A549 (cell line): ENCODE results near the gene CPPED1.

ENCODE experiments used
- CEBPB ChIP-seq, 2 experiments: fragments of >200 bp in 1 of 2; sonication (Bioruptor Twin) in 1 of 2; formaldehyde crosslinking in 1 of 2; IDR thresholded peaks; 2 replicates each; pipeline ENCODE4 v1.6.1; 2012 to 2016
- EP300 ChIP-seq, 2 experiments: fragments of >200 bp; sonication (Bioruptor Twin); formaldehyde crosslinking; IDR thresholded peaks; 2 replicates in 1 of 2; 3 replicates in 1 of 2; pipeline ENCODE4 v1.6.1; 2016 to 2017
- NPAS2 ChIP-seq: fragments of 250-450 bp; sonication (Bioruptor Pico); IDR thresholded peaks from 2 replicates; pipeline ENCODE4 v1.8.0; 2022; ENCODE audit warnings: mild to moderate bottlenecking, moderate library complexity, borderline replicate concordance
- NR3C1 ChIP-seq: fragments of >200 bp; sonication (Bioruptor Twin); formaldehyde crosslinking; IDR thresholded peaks from 3 replicates; pipeline ENCODE4 v1.6.1; 2017
- POLR2A ChIP-seq: IDR thresholded peaks from 2 replicates; pipeline ENCODE4 v1.6.1; 2012; ENCODE audit warnings: mild to moderate bottlenecking, low read length
- ZFP36 ChIP-seq: fragments of 450-650 bp; IDR thresholded peaks from 2 replicates; pipeline ENCODE4 v1.6.1; 2014; ENCODE audit warnings: borderline replicate concordance; ENCODE audit not compliant: partially characterized antibody
- TF ChIP-seq, protein P1 (sequence below): fragments of >200 bp; sonication (Bioruptor Twin); formaldehyde crosslinking; IDR thresholded peaks from 3 replicates; pipeline ENCODE4 v1.5.1; 2016
- TF ChIP-seq, protein P2 (sequence below): fragments of 200-600 bp; sonication (generic); IDR thresholded peaks from 2 replicates; pipeline ENCODE4 v1.6.1; 2016; ENCODE audit warnings: antibody characterized with exemption, mild to moderate bottlenecking, moderate library complexity
- TF ChIP-seq, protein P3 (sequence below): IDR thresholded peaks from 2 replicates; pipeline ENCODE4 v1.6.1; 2012
- TF ChIP-seq, protein P4 (sequence below): fragments of 150-350 bp; IDR thresholded peaks from 2 replicates; pipeline ENCODE4 v1.6.1; 2014; ENCODE audit warnings: low read depth, mild to moderate bottlenecking, low read length

DNA sequence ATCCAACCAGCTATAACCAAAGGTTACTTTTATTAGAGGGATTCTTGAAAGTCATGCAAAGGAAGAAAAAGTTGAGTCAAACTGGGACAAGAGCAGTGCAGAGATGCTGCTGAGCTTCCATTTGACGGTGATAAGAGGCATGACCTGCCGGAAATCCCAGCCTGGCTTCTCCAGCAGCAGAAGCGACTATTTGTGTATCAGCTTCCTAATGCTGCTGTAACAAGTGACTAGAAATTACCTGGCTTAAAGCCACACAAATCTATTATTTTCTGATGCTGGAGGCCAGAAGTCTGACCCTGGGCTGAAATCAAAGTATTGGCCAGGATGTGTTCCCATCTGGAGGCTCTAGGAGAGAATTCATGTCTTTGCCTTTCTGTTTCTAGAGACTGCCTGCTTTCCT lies 41.6 kb upstream of the CPPED1 start:
- no peak for TF ChIP-seq CEBPB (IDR thresholded peaks at IDR 0.05)
- TF ChIP-seq, protein P1, sequence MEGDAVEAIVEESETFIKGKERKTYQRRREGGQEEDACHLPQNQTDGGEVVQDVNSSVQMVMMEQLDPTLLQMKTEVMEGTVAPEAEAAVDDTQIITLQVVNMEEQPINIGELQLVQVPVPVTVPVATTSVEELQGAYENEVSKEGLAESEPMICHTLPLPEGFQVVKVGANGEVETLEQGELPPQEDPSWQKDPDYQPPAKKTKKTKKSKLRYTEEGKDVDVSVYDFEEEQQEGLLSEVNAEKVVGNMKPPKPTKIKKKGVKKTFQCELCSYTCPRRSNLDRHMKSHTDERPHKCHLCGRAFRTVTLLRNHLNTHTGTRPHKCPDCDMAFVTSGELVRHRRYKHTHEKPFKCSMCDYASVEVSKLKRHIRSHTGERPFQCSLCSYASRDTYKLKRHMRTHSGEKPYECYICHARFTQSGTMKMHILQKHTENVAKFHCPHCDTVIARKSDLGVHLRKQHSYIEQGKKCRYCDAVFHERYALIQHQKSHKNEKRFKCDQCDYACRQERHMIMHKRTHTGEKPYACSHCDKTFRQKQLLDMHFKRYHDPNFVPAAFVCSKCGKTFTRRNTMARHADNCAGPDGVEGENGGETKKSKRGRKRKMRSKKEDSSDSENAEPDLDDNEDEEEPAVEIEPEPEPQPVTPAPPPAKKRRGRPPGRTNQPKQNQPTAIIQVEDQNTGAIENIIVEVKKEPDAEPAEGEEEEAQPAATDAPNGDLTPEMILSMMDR: no peak
- TF ChIP-seq NR3C1: no peak
- no peak for TF ChIP-seq POLR2A
- no peak for TF ChIP-seq ZFP36
- no peak for TF ChIP-seq NPAS2 (CRISPR knock-in tag)
- TF ChIP-seq, protein P2, sequence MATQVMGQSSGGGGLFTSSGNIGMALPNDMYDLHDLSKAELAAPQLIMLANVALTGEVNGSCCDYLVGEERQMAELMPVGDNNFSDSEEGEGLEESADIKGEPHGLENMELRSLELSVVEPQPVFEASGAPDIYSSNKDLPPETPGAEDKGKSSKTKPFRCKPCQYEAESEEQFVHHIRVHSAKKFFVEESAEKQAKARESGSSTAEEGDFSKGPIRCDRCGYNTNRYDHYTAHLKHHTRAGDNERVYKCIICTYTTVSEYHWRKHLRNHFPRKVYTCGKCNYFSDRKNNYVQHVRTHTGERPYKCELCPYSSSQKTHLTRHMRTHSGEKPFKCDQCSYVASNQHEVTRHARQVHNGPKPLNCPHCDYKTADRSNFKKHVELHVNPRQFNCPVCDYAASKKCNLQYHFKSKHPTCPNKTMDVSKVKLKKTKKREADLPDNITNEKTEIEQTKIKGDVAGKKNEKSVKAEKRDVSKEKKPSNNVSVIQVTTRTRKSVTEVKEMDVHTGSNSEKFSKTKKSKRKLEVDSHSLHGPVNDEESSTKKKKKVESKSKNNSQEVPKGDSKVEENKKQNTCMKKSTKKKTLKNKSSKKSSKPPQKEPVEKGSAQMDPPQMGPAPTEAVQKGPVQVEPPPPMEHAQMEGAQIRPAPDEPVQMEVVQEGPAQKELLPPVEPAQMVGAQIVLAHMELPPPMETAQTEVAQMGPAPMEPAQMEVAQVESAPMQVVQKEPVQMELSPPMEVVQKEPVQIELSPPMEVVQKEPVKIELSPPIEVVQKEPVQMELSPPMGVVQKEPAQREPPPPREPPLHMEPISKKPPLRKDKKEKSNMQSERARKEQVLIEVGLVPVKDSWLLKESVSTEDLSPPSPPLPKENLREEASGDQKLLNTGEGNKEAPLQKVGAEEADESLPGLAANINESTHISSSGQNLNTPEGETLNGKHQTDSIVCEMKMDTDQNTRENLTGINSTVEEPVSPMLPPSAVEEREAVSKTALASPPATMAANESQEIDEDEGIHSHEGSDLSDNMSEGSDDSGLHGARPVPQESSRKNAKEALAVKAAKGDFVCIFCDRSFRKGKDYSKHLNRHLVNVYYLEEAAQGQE: no peak
- no peak for TF ChIP-seq EP300 (IDR thresholded peaks at IDR 0.05)
- TF ChIP-seq, protein P3, sequence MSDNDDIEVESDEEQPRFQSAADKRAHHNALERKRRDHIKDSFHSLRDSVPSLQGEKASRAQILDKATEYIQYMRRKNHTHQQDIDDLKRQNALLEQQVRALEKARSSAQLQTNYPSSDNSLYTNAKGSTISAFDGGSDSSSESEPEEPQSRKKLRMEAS: no peak
- TF ChIP-seq, protein P4, sequence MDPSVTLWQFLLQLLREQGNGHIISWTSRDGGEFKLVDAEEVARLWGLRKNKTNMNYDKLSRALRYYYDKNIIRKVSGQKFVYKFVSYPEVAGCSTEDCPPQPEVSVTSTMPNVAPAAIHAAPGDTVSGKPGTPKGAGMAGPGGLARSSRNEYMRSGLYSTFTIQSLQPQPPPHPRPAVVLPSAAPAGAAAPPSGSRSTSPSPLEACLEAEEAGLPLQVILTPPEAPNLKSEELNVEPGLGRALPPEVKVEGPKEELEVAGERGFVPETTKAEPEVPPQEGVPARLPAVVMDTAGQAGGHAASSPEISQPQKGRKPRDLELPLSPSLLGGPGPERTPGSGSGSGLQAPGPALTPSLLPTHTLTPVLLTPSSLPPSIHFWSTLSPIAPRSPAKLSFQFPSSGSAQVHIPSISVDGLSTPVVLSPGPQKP: no peak
